ENCODE results near the gene TINCR.

The TINCR gene

DNA sequence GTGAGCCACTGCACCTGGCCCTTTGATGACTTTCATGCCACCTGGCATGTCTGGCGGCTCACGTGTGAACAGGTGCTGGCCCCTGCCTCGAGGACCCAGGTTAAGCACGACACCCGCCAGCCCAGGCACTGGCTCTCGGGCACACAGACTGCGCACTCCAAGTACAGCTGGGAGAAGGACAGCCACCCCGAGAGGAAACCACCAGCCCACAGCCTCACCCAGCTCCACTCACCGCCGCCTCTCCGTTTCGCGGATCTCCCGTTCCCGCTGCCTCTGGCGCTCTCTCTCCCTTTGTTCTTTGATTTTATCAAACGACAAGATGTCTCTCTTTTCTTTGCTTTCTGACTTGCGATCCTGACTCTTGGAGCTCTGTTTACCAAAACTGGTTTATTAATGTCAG lies 27.4 kb upstream of the TINCR start:
- POLR2A ChIA-PET = no interaction called here
- CTCF ChIA-PET = no interaction called here
- no peak for TF ChIP-seq ARNT (IDR thresholded peaks at IDR 0.05)
- no peak for TF ChIP-seq HDGF (IDR thresholded peaks at IDR 0.05; ENCODE audit: borderline replicate concordance)
- no peak for TF ChIP-seq SP1 (IDR thresholded peaks at IDR 0.05)
- no peak for TF ChIP-seq BHLHE40 (IDR thresholded peaks at IDR 0.05; ENCODE audit: borderline replicate concordance)
- no peak for TF ChIP-seq NFRKB (IDR thresholded peaks at IDR 0.05)
- TF ChIP-seq LEF1 (IDR thresholded peaks at IDR 0.05; ENCODE audit: borderline replicate concordance) = no peak
- TF ChIP-seq FOXA1 (IDR thresholded peaks at IDR 0.05) = no peak
- TF ChIP-seq, protein P1, sequence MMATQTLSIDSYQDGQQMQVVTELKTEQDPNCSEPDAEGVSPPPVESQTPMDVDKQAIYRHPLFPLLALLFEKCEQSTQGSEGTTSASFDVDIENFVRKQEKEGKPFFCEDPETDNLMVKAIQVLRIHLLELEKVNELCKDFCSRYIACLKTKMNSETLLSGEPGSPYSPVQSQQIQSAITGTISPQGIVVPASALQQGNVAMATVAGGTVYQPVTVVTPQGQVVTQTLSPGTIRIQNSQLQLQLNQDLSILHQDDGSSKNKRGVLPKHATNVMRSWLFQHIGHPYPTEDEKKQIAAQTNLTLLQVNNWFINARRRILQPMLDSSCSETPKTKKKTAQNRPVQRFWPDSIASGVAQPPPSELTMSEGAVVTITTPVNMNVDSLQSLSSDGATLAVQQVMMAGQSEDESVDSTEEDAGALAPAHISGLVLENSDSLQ (IDR thresholded peaks at IDR 0.05) = no peak
- no peak for TF ChIP-seq L3MBTL2 (conservative IDR thresholded peaks at IDR 0.05)
- no peak for TF ChIP-seq FOXK2 (IDR thresholded peaks at IDR 0.05)
- no peak for TF ChIP-seq CTBP1 (IDR thresholded peaks at IDR 0.05; ENCODE audit: borderline replicate concordance)
- TF ChIP-seq ELF4 (IDR thresholded peaks at IDR 0.05) = no peak
- TF ChIP-seq FOXM1 (IDR thresholded peaks at IDR 0.05; ENCODE audit: borderline replicate concordance) = no peak
- TF ChIP-seq ZNF384 (IDR thresholded peaks at IDR 0.05) = no peak
- TF ChIP-seq SUZ12 (IDR thresholded peaks at IDR 0.05) = no peak
- no peak for TF ChIP-seq TARDBP (IDR thresholded peaks at IDR 0.05)
- DNase-seq (ENCODE audit: extremely low spot score) = no peak

DNA sequence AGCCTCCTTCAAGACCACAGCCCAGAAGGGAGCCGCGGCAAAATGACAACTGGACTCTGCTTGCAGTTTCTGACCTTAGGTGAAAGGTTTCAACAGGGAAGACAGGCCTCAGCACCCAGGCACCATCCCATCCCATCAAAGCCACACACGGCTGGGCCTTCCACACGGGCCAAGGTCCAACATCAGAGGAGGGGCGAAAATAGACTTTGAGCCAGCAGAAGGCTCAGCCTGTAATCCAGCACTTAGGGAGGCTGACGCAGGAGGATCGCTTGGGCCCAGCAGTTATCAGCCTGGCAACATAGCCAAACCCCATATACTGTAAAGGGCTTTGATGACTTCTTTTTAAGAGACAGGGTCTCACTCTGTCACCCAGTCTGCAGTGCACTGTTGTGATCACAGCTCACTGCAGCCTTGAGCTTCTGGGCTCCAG lies 26.8 kb upstream of the TINCR start:
- no peak for TF ChIP-seq NFRKB (IDR thresholded peaks at IDR 0.05)
- TF ChIP-seq SP1 (IDR thresholded peaks at IDR 0.05) = no peak
- no peak for TF ChIP-seq L3MBTL2 (conservative IDR thresholded peaks at IDR 0.05)
- TF ChIP-seq CTBP1 (IDR thresholded peaks at IDR 0.05; ENCODE audit: borderline replicate concordance) = no peak
- TF ChIP-seq LEF1 (IDR thresholded peaks at IDR 0.05; ENCODE audit: borderline replicate concordance) = no peak
- no peak for TF ChIP-seq ELF4 (IDR thresholded peaks at IDR 0.05)
- no peak for TF ChIP-seq HDGF (IDR thresholded peaks at IDR 0.05; ENCODE audit: borderline replicate concordance)
- TF ChIP-seq, protein P1 (IDR thresholded peaks at IDR 0.05) = no peak
- no peak for TF ChIP-seq FOXM1 (IDR thresholded peaks at IDR 0.05; ENCODE audit: borderline replicate concordance)
- no peak for TF ChIP-seq ARNT (IDR thresholded peaks at IDR 0.05)
- no peak for TF ChIP-seq ZNF384 (IDR thresholded peaks at IDR 0.05)
- no peak for DNase-seq (ENCODE audit: extremely low spot score)
- ChIA-PET CTCF (no interaction called here), POLR2A (no interaction called here)

DNA sequence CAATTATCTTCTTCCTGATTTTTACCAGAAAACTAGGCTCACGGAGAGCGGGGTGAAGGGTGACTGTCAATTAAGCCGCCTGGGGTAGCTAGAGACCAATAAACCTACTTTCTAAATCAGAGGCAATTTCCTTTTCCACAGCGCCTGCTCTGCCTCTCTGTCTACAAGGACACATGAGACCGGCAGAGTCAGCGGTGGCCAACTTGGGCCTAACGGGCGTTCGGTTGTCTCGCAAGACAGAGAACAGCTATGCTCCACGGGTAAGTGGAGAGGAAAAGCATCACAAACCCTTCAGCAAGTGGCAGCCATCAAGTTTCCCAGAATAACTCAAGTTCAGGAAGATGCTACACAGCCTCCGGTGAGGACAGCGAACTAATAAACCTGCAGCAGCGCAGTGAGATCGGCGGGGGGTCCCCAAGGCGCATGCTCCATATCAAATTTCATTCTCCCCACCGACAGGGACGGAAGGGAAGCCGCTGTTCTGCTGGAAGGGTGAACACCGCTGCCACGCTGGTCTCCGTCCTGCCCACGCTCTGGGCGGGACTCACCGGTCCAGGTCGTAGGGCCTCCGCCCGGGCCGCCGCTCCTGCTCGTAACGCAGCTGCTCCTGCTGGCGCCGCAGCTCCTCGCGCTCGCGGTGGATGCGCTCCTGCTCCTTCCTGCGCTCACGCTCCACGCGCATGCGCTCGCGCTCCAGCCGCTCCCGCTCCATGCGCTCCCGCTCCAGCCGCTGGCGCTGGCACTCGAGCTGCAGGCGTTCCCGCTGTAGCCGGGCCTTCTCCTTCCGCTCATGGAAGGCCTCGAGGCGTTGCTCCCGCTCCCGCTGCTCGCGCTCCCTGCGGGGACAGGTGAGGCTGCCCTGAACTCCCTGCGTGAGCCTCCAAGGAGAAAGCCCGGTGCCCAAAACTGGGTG lies 25.8 kb upstream of the TINCR start:
- TF ChIP-seq SUZ12 (IDR thresholded peaks at IDR 0.05) = no peak
- no peak for TF ChIP-seq NFRKB (IDR thresholded peaks at IDR 0.05)
- no peak for TF ChIP-seq FOXM1 (IDR thresholded peaks at IDR 0.05; ENCODE audit: borderline replicate concordance)
- TF ChIP-seq HDGF (IDR thresholded peaks at IDR 0.05; ENCODE audit: borderline replicate concordance) = no peak
- TF ChIP-seq TARDBP (IDR thresholded peaks at IDR 0.05) = no peak
- no peak for TF ChIP-seq ZNF384 (IDR thresholded peaks at IDR 0.05)
- TF ChIP-seq CTBP1 (IDR thresholded peaks at IDR 0.05; ENCODE audit: borderline replicate concordance) = no peak
- TF ChIP-seq BHLHE40 (IDR thresholded peaks at IDR 0.05; ENCODE audit: borderline replicate concordance) = no peak
- no peak for TF ChIP-seq SP1 (IDR thresholded peaks at IDR 0.05)
- no peak for TF ChIP-seq ELF4 (IDR thresholded peaks at IDR 0.05)
- TF ChIP-seq, protein P1 (IDR thresholded peaks at IDR 0.05) = no peak
- TF ChIP-seq LEF1 (IDR thresholded peaks at IDR 0.05; ENCODE audit: borderline replicate concordance) = no peak
- no peak for TF ChIP-seq L3MBTL2 (conservative IDR thresholded peaks at IDR 0.05)
- TF ChIP-seq FOXK2 (IDR thresholded peaks at IDR 0.05) = no peak
- no peak for TF ChIP-seq FOXA1 (IDR thresholded peaks at IDR 0.05)
- no peak for TF ChIP-seq ARNT (IDR thresholded peaks at IDR 0.05)
- ChIA-PET CTCF (no interaction called here), POLR2A (no interaction called here)
- no peak for DNase-seq (ENCODE audit: extremely low spot score)

DNA sequence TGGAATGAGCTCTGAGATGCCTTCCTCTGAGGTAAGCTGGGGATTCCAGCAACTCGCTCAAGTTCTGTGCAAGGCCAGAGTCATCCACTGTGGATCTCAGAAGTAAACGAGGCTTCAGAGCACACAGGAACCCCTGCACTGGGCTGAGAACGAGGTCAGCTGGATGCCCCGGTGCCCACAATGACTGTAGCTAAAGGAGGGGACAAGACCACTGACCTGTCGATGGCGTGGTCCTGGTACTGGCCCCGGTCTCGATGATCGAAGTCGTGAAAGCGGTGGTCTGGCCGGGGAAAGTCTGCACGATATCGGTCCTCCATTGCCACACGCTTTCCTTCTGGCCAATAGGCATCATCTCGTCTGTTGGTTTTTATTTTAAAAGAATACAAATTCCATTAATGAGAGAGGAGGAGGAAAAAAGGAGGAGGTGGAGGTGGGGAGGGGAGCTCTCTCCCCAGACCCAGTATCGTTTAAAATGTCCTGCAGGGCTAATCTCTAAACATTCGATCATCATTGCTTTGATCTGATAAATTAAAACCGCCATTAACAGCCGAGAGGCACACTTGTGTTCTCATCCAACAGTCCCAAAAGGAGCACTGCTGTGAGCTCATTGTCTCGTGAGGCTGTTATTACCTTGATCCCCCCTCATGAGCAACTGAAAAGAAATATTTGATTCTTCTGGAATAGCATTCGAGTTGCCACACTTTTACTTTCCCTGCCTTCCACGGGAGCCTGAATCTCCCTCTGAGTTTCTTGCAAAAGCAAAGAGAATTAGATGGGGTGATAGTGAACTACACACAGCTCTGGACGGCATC lies 25.0 kb upstream of the TINCR start:
- CTCF ChIA-PET = no interaction called here
- POLR2A ChIA-PET = no interaction called here
- DNase-seq (ENCODE audit: extremely low spot score) = no peak
- TF ChIP-seq FOXA1 (IDR thresholded peaks at IDR 0.05) (no peak), SP1 (IDR thresholded peaks at IDR 0.05) (no peak), LEF1 (IDR thresholded peaks at IDR 0.05; ENCODE audit: borderline replicate concordance) (no peak), ARNT (IDR thresholded peaks at IDR 0.05) (no peak), ZNF384 (IDR thresholded peaks at IDR 0.05) (no peak), BHLHE40 (IDR thresholded peaks at IDR 0.05; ENCODE audit: borderline replicate concordance) (no peak), L3MBTL2 (conservative IDR thresholded peaks at IDR 0.05) (no peak), ELF4 (IDR thresholded peaks at IDR 0.05) (no peak), HDGF (IDR thresholded peaks at IDR 0.05; ENCODE audit: borderline replicate concordance) (no peak), NFRKB (IDR thresholded peaks at IDR 0.05) (no peak), TARDBP (IDR thresholded peaks at IDR 0.05) (no peak)
- TF ChIP-seq, protein P1 (IDR thresholded peaks at IDR 0.05) = no peak

Measured in HEK293T (cell line).